ENCODE data around the gene ADGRD2.

ADGRD2 gene

GRCh38 chr9:124506433-124506832 lies 56.2 kb downstream of the ADGRD2 start:
- TF ChIP-seq REST (IDR thresholded peaks at IDR 0.05; ENCODE audit: insufficient read depth in 1 of 2, low read depth in 2 of 2, low read length in 2 of 2) (no peak), POLR2AphosphoS5 (IDR thresholded peaks at IDR 0.05; ENCODE audit: low read depth, low read length) (no peak), FOXP2 (optimal IDR thresholded peaks at IDR 0.05; ENCODE audit: borderline replicate concordance, extremely low read depth, extremely low read length, insufficient read depth) (no peak), SIN3A (IDR thresholded peaks at IDR 0.05; ENCODE audit: borderline replicate concordance, insufficient read depth, low read length) (no peak), TAF1 (IDR thresholded peaks at IDR 0.05; ENCODE audit: borderline replicate concordance, insufficient read depth, low read length) (no peak)

- TF ChIP-seq SIN3A (IDR thresholded peaks at IDR 0.05; ENCODE audit: borderline replicate concordance, insufficient read depth, low read length) (no peak), FOXP2 (optimal IDR thresholded peaks at IDR 0.05; ENCODE audit: borderline replicate concordance, extremely low read depth, extremely low read length, insufficient read depth) (no peak), REST (IDR thresholded peaks at IDR 0.05; ENCODE audit: insufficient read depth in 1 of 2, low read depth in 2 of 2, low read length in 2 of 2) (no peak), TAF1 (IDR thresholded peaks at IDR 0.05; ENCODE audit: borderline replicate concordance, insufficient read depth, low read length) (no peak), POLR2AphosphoS5 (IDR thresholded peaks at IDR 0.05; ENCODE audit: low read depth, low read length) (no peak)
Observed at GRCh38 chr9:124506931-124507879, 57.0 kb downstream of the ADGRD2 start, which contains the start of gene NR5A1. TSS of gene NR5A1 (minus strand) at chr9:124507399. CDS start at chr9:124503395, 4,004 bp downstream.

GRCh38 chr9:124507880-124508423 lies 57.7 kb downstream of the ADGRD2 start:
- TF ChIP-seq SIN3A (IDR thresholded peaks at IDR 0.05; ENCODE audit: borderline replicate concordance, insufficient read depth, low read length) (no peak), FOXP2 (optimal IDR thresholded peaks at IDR 0.05; ENCODE audit: borderline replicate concordance, extremely low read depth, extremely low read length, insufficient read depth) (no peak), REST (IDR thresholded peaks at IDR 0.05; ENCODE audit: insufficient read depth in 1 of 2, low read depth in 2 of 2, low read length in 2 of 2) (no peak), TAF1 (IDR thresholded peaks at IDR 0.05; ENCODE audit: borderline replicate concordance, insufficient read depth, low read length) (no peak), POLR2AphosphoS5 (IDR thresholded peaks at IDR 0.05; ENCODE audit: low read depth, low read length) (no peak)

GRCh38 chr9:124510650-124511425 lies 60.6 kb downstream of the ADGRD2 start:
- TF ChIP-seq SIN3A (IDR thresholded peaks at IDR 0.05; ENCODE audit: borderline replicate concordance, insufficient read depth, low read length) (no peak), FOXP2 (optimal IDR thresholded peaks at IDR 0.05; ENCODE audit: borderline replicate concordance, extremely low read depth, extremely low read length, insufficient read depth) (no peak), TAF1 (IDR thresholded peaks at IDR 0.05; ENCODE audit: borderline replicate concordance, insufficient read depth, low read length) (no peak), REST (IDR thresholded peaks at IDR 0.05; ENCODE audit: insufficient read depth in 1 of 2, low read depth in 2 of 2, low read length in 2 of 2) (no peak), POLR2AphosphoS5 (IDR thresholded peaks at IDR 0.05; ENCODE audit: low read depth, low read length) (no peak)

All from PFSK-1 (cell line).